AG09319 (cell line): ENCODE data around the gene CSRNP3.
A peak's percentile ranks its signal among the peaks of the same experiment; 100 is the strongest.

Experiments
- DNase-seq: peaks from one replicate; pipeline ENCODE4 v3.0.0-alpha.2; 2010; ENCODE audit warnings: low read depth; ENCODE audit errors: extremely low read depth
- CTCF ChIP-seq: IDR thresholded peaks from 2 replicates; pipeline ENCODE4 v1.5.1; 2011; ENCODE audit warnings: low read depth, mild to moderate bottlenecking, inconsistent platforms, low read length, moderate library complexity

Gene CSRNP3

DNA sequence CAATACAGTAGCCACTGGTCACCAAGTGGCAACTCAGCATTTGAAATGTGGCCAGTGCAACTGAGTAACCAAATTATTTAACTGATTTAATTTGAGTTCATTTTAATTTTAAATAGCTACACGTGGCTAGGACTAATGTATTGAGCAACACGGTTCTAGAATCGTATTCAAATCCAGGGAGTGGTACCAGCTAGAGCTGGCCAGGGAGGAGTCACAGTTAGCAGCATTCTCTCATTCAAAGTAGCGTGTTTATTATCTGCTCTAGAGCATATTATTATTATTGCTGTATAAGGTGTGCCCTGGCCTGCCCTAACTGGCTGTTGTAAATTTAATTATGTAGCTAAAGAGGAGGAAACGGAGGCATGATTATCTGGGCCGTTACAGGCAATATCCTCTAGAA, 231.6 kb downstream of the CSRNP3 start:
- TF ChIP-seq CTCF = no peak
- DNase-seq = no peak

GRCh38 chr2:165706960-165707487, 237.5 kb downstream of the CSRNP3 start:
- no peak for DNase-seq

DNA sequence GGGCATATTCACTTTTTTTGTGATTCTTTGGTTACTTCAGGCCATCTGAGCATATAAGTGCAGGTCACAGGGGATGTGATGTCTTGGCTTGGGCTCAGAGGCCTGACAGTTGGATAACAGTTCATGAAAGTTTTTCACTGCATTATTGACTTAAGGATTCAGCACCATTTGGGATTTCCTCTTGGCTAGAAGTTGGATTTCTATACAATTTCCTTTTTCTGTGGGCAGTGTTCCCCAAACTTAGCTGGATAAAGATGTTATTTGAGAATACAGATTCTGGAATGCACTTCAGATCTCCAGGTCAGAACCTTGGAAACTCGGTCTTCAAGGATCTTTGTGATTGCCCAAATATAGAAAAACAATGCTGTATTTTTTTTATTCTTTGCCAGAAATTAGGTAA, 246.6 kb downstream of the CSRNP3 start:
- DNase-seq = no peak
- TF ChIP-seq CTCF = no peak

More at GRCh38 chr2:165706960-165707487, 237.5 kb downstream of the CSRNP3 start:
- no peak for TF ChIP-seq CTCF

DNA sequence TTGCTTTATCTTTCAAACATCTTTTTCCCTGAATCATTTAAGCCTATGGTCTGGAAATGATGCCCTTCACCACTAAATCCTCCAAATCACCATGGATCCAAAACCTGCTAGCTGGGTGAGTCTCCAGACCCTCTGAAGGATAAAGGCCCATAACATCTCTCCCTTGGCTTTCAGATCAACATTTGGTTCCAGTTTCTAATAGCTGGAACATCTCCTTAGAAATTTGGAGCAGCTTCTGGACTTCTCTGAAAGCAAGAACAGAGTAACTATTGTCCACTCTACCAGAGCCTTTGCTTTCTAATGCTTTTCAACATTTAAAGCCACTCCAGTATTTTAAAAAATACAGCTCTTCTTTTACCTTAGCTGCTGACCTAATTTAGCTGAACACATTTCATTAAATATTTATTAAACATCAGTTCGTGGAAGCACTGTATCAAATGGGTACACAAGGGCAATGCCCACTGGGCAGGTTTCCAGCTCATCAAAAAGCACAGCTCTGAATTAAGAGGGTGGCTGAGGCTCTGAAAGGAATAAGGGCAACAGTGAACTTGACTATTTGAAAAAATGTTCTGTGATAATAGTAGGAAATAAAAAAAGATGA, 249.2 kb downstream of the CSRNP3 start:
- no peak for DNase-seq
- TF ChIP-seq CTCF = no peak

- no peak for TF ChIP-seq CTCF
- DNase-seq = peak; percentile 44
Observed at GRCh38 chr2:165720511-165720910, 251.0 kb downstream of the CSRNP3 start.

DNA sequence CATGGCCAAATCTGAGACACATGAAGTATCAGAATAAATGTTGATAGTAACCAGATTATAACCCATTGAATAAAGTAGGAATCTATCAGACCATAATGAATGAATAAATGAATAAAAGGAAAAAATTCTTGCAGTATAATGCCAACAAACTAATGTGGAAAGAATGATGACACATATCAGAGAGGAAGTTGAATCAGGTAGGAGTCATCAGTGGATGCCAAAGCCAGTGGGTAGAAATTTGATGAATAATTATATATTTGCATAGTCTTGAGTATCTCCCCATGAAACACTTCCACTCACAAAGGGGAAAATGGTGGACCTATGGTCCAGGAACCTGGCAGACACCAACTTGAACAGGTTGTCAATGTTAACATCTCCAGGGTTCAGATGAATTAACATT, 255.9 kb downstream of the CSRNP3 start:
- no peak for DNase-seq
- TF ChIP-seq CTCF = no peak
